Central memory CD8-positive, alpha-beta T cell (primary cell): ENCODE results near the gene AOC1.

Source experiments
- ATAC-seq: fragments of 150-1000 bp; cut with Tn5 transposase; replicated peaks from 2 replicates; pipeline ENCODE4 v1.10.0; 2022; ENCODE audit warnings: mild to moderate bottlenecking, moderate FRiP score, moderate number of reproducible peaks; ENCODE audit not compliant: poor library complexity, severe bottlenecking; ENCODE audit errors: extremely low read depth
- DNase-seq, 2 donors: peaks; one replicate each; pipeline ENCODE4 v3.0.0; 2021; ENCODE audit warnings: low spot score in 2 of 2
- H3K27ac Mint-ChIP-seq: one replicate; pipeline ENCODE4 v1.8.0; 2022; ENCODE audit warnings: low read depth, mild to moderate bottlenecking, moderate library complexity, mixed read lengths
- H3K27me3 Mint-ChIP-seq: one replicate; pipeline ENCODE4 v1.8.0; 2022; ENCODE audit warnings: mixed read lengths
- H3K36me3 Mint-ChIP-seq: one replicate; pipeline ENCODE4 v1.8.0; 2022; ENCODE audit warnings: mild to moderate bottlenecking, moderate library complexity, mixed read lengths; ENCODE audit not compliant: insufficient read depth
- H3K4me1 Mint-ChIP-seq: one replicate; pipeline ENCODE4 v1.8.0; 2022; ENCODE audit warnings: mixed read lengths
- H3K4me3 Mint-ChIP-seq: one replicate; pipeline ENCODE4 v1.8.0; 2022; ENCODE audit warnings: mild to moderate bottlenecking, moderate library complexity, mixed read lengths
- H3K9me3 Mint-ChIP-seq: one replicate; pipeline ENCODE4 v1.8.0; 2022; ENCODE audit warnings: mixed read lengths

The AOC1 gene

DNA sequence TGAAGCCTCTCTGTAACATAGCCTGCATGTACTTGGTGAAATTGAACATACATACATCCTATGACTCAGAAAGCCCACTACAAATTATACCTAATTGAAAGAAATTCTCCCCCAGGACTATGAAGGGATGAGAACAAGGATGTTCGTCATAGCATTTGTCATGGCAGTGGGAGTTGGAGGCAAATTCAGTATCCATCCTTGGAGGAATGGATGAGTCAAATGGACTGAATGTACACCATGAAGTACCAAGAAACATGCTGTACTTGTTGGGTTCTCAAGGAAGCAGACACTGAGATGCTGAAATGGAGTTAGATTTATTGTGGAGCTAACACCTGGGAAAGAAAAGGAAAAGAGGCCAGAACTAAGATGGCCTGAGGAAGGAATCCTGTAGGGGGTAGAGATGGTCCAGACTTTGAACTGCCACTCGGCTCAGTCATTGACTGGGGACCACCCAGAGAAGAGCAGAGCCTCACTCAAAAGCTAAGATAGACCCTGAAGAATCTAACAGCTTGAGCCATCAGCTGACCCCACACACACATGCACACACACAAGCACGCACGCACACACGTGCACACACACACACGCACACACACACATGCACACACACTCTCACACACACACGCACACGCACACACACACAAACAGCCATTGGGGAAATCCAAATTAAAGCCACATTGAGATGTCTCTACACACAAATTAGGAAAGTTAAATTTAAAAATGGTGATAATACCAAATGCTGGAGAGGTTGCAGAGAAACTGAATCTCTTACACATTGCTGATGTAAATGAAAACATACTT, 22.3 kb downstream of the AOC1 start:
- DNase-seq (no peak), ATAC-seq (no peak)
- Mint-ChIP-seq H3K27ac (no peak overlapping the region), H3K4me1 (peaks cover 15% of the 10 kb centered on the region), H3K4me3 (no peak overlapping the region), H3K9me3 (peaks cover under 1% of the 10 kb centered on the region), H3K27me3 (no peaks in the 10 kb centered on the region), H3K36me3 (peaks cover 2% of the 10 kb centered on the region)

GRCh38 chr7:150875791-150876190, 23.5 kb downstream of the AOC1 start:
- Mint-ChIP-seq H3K9me3 (peaks cover 13% of the 10 kb centered on the region), H3K4me3 (no peak overlapping the region), H3K36me3 (peaks cover 2% of the 10 kb centered on the region), H3K4me1 (peaks cover 15% of the 10 kb centered on the region), H3K27me3 (no peaks in the 10 kb centered on the region), H3K27ac (no peak overlapping the region)
- DNase-seq, result no peak
- ATAC-seq, result no peak

DNA sequence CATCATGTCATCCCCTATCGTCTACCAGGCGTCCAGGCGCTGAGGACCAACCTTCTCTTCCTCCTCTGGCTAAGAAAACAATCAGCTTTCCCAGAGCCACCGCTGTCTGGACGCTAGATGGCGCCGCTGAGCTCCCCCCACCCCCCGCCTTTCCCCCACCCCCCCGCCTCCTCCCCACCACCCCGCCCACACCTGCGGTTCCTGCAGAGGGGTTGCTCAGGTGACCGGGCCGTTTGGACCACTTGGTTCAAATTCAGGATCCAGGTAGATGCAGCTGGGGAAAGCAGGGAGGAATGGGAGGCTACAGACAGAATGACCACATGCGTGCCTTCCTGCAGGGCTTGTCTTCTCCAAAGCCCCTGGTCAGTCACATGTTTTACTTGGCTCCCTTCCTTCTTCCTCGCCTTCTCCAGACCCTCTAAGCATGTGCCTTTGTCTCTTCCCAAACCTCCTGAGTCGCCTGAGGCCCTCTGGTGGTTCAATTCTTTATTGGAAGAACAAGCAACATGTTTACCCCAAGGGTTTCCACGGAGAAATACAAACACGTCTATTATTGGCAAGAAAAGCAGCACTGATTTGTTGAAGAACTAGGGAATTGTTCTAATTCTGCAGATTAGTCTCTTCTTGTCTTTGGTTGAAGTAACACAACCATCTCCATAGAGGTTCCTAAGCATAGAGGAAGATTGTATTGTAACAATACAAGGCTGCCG, 24.7 kb downstream of the AOC1 start:
- Mint-ChIP-seq H3K9me3 (peaks cover 16% of the 10 kb centered on the region), H3K27me3 (no peaks in the 10 kb centered on the region), H3K4me3 (peak overlapping the region; percentile 51), H3K27ac (no peak overlapping the region), H3K4me1 (peaks cover 15% of the 10 kb centered on the region), H3K36me3 (peaks cover 2% of the 10 kb centered on the region)
- ATAC-seq, result peak; percentile 28
- no peak for DNase-seq

- Mint-ChIP-seq H3K9me3 (peaks cover 16% of the 10 kb centered on the region), H3K4me1 (peaks cover 15% of the 10 kb centered on the region), H3K27me3 (no peaks in the 10 kb centered on the region), H3K4me3 (no peak overlapping the region), H3K27ac (no peak overlapping the region), H3K36me3 (peaks cover 2% of the 10 kb centered on the region)
- DNase-seq (no peak), ATAC-seq (no peak)
These were observed 25.2 kb downstream of the AOC1 start for GRCh38 chr7:150877536-150877935.

DNA sequence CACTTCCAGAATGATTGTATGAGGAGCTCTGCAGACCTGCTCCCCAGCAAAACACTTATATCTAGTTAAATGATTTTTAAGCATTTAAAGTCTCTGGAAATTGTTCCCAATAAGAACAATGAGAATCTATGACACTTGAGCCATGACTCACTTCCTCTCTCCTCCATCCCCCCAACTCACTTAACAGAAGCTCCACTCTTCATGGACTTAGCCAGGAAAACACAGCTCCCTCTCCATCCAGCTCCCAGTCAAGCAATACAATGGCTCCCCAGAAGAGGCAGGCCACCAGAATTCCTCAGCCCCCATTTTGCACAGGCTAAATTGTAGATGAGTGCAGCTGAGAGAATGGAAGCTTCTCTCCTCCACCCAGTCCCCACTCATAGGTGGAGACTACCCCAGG, 27.0 kb downstream of the AOC1 start:
- no peak overlapping the region for H3K4me3 Mint-ChIP-seq
- ATAC-seq (no peak), DNase-seq (no peak)
- H3K27me3 Mint-ChIP-seq, result no peaks in the 10 kb centered on the region
- peaks cover 16% of the 10 kb centered on the region for H3K9me3 Mint-ChIP-seq
- H3K36me3 Mint-ChIP-seq, result peaks cover 2% of the 10 kb centered on the region
- H3K4me1 Mint-ChIP-seq, result peaks cover 15% of the 10 kb centered on the region
- H3K27ac Mint-ChIP-seq, result no peak overlapping the region

DNA sequence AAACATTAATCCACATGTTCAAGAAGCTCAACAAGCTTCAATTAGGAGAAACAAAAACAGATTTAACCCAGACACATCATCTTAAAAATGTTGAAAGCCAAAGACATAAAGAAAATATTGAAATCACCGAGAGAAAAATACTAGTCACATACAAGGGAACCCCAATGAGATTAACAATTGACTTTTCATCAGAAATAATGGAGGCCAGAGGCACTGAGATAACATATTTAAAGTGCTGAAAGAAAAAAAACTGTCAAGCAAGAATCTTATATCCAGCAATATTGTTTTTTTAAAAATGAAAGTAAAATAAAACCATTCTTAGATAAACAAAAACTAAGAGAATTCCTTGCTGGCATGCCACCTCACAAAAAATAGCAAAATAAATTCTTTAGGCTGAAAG, 28.9 kb downstream of the AOC1 start:
- Mint-ChIP-seq H3K4me1 (peaks cover 10% of the 10 kb centered on the region), H3K27ac (no peak overlapping the region), H3K9me3 (peaks cover 25% of the 10 kb centered on the region), H3K36me3 (no peaks in the 10 kb centered on the region), H3K27me3 (no peaks in the 10 kb centered on the region), H3K4me3 (no peak overlapping the region)
- no peak for ATAC-seq
- DNase-seq, result no peak

DNA sequence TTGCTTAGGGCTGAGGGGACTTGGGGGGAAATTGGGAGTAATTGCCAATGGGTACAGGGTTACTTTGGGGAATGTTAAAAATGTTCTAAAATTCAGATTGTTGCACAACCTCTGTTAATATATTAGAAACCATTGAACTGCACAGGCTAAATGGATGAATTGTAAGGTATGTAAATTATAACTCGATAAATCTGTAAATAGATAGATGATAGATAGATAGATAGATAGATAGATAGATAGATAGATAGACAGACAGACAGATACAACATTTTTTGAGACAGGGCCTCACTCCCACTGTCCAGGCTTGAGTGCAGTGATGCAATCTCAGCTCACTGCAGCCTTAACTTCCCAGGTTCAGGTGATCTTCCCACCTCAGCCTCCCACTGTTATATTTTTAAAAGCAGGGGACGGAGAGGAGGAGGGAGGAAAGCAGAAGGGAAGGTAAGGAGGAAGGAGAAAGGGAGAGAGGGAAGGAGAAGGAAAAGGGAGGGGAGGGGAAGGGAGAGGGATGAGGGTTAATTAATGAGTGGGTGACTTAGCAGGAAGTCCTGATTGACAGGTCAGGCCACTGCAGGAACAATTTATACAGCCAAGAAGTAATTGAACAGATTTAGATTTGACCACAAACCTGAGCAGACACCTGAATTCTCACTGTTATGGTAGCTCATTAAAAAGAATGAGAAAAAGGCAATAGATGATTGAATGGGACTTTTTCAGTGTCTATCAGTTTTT, 38.7 kb downstream of the AOC1 start:
- H3K27ac Mint-ChIP-seq, result no peak overlapping the region
- peaks cover 2% of the 10 kb centered on the region for H3K36me3 Mint-ChIP-seq
- DNase-seq, result no peak
- H3K4me3 Mint-ChIP-seq, result no peak overlapping the region
- peaks cover 15% of the 10 kb centered on the region for H3K27me3 Mint-ChIP-seq
- H3K9me3 Mint-ChIP-seq, result no peaks in the 10 kb centered on the region
- no peaks in the 10 kb centered on the region for H3K4me1 Mint-ChIP-seq
- no peak for ATAC-seq

- Mint-ChIP-seq H3K36me3 (peaks cover 2% of the 10 kb centered on the region), H3K27ac (no peak overlapping the region), H3K4me3 (no peak overlapping the region), H3K4me1 (no peaks in the 10 kb centered on the region), H3K27me3 (peaks cover 22% of the 10 kb centered on the region), H3K9me3 (no peaks in the 10 kb centered on the region)
- no peak for DNase-seq
- ATAC-seq, result no peak
These were observed 39.4 kb downstream of the AOC1 start for GRCh38 chr7:150891740-150892139.

DNA sequence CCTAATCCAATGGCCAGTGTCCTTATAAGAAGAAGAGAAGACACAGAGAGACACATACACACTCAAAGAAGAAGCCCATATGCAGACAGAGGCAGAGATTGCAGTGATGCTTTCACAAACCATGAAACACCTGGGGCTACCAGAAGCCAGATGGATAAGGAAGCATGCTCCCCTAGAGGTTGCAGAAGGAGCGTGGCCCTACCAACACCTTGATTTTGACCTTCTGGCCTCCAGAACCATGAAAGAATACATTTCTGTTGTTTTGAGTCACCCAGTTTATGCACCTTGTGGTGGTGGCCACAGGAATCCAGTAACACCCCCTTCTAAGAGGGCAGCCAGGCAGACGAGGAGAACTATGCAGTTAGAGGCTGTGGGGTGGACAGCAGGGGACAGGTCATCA, 43.5 kb downstream of the AOC1 start:
- Mint-ChIP-seq H3K27ac (no peak overlapping the region), H3K4me1 (peaks cover 7% of the 10 kb centered on the region), H3K4me3 (no peak overlapping the region), H3K36me3 (peaks cover 2% of the 10 kb centered on the region), H3K27me3 (peaks cover 63% of the 10 kb centered on the region), H3K9me3 (no peaks in the 10 kb centered on the region)
- ATAC-seq (no peak), DNase-seq (no peak)

- no peak overlapping the region for H3K4me3 Mint-ChIP-seq
- H3K4me1 Mint-ChIP-seq, result peaks cover 7% of the 10 kb centered on the region
- H3K27ac Mint-ChIP-seq, result no peak overlapping the region
- no peaks in the 10 kb centered on the region for H3K9me3 Mint-ChIP-seq
- H3K27me3 Mint-ChIP-seq, result peaks cover 72% of the 10 kb centered on the region
- ATAC-seq (no peak), DNase-seq (no peak)
- H3K36me3 Mint-ChIP-seq, result peaks cover 4% of the 10 kb centered on the region
These were observed 44.4 kb downstream of the AOC1 start for GRCh38 chr7:150896562-150897209.

DNA sequence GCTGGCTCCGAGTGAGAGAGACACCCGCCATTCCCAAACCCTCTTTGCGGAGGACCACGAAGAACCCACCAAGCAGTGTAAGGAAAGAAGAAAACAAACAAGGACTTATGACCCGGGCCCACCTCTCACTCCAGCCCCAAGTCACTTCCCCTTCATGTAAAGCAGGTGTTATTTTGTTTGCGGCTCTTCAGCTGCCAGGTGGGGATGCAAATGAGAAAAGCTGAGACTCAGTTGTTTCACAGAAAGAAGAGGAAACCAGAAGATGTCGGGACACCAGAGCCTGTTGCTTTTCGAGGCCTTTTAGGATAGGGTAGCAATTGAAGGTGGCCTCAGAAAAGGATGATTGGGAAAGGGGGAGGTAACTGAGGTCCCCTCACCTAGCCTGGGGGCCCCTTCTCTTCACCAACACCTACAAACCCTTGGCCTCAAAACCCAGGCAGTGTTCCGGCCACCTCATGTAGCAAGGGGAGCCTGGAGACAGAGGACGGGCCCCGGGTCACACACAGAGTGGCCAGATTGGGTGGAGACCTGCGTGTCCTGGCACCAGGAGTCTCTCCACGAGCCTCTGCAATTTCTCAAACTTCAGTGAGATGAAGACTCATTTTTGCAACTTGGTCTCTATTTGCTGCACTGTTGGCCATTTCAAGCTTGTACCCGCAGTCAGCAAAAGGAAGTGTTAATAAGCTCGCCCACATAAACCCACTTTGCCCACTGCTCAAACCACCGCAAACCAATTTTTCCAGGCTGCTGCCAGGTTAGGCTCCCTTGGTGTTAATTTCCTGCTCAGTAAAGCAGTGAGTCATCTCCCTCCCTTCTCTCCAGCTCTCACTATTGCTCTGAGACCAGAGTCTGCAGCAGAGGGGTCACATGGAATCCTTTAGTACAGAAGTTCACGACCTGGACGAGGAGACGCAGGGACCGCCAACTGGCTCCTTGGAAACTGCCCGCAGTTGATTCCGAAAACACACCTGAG, 45.5 kb downstream of the AOC1 start:
- no peak overlapping the region for H3K4me3 Mint-ChIP-seq
- H3K27me3 Mint-ChIP-seq, result peaks cover 83% of the 10 kb centered on the region
- no peak for DNase-seq
- H3K4me1 Mint-ChIP-seq, result peaks cover 7% of the 10 kb centered on the region
- no peak for ATAC-seq
- peaks cover 4% of the 10 kb centered on the region for H3K36me3 Mint-ChIP-seq
- H3K9me3 Mint-ChIP-seq, result no peaks in the 10 kb centered on the region
- no peak overlapping the region for H3K27ac Mint-ChIP-seq
